ENCODE results near the gene TAF1B.

Gene TAF1B

DNA sequence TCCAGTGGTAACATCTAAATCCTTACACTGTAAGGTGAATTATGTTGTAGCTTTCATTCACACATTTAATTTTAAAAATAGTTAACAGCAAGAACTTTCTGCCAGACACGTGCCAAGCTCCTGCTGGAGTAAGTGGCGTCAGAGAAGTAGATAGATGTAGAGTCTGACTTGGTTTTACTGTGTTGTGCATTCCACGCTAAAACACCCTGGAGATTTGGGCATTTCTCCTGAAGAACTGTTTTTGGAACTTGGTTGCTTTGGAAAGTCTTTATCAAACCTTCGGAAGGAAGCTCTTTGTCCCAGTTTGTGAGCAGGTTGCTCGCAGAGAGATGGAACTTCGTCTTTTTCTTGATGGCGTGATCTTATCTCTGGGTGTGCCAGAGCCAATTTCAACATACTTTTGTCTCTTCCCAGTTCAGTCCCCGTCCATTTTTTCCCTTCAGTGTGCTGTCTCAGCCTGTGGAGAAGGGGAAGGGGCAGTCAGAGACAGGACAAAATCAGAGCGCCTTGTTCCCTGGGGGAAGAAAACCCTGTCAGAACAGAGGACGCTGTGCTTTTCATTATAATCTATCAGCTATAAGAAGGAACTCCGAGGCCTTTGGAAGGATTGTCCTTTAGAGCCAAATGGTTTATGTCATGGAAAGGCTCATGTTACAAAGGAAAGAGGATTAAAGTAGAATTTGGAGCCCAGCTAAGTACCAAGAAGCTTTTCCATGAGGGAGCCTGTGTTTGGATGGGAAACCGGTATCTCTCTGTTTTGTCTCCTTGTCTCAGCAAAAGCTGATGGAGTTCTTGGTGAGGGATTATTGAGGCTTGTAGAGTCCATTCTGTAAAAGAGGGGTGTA, 127.1 kb downstream of the TAF1B start:
- DNase-seq: no peak

DNA sequence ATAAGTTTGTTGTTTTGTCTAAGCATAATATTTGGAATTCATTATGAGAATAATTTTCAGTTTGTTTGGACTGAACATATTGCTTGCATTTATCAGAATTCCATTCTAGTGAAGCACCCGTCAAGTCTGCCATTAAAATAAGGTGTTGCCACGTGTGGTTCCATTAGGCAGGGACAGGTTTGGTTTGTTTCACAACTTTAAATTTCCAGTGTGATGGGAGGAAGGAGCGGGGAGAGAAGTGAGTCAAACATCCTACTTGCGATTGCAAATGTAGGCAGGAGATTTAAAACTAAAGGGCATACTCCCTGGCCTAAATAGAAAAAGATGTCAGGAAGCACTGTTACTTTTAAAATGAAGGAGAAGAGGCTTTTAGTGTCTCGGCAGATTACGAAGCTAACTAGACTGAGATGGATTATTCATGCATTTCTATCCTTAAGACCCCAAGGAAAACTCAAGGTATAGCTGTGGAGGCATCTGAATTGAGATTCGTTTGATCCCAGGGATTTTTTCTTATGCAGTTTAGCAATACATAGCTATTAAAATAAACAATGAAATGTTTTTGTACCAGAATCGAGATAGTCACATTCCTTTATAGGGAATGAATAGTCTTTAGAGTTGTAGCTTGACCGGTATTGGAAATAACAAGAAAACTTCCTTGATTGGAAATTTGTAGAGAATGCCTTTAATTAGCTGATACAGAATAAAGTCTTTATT, 128.0 kb downstream of the TAF1B start:
- DNase-seq: no peak

DNA sequence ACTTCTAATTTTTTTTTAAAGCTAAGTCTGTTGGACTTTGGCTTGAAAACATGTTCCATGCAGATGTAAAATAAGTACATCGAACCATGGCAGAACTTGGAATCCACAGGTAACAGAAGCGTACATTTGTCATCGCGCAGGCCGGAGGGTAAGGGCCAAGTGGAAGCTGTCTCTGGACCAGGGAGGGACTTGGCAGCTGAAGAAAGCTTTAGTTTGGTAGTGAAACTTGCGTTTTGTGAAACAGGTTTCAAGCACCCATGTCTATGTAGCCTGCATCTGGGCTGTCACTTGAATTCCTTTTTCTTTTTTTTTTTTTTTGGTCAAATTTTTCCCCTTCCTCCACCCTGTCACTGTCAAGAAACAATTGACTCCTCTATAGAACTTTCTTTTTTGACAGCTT, 128.6 kb downstream of the TAF1B start:
- DNase-seq: no peak

DNA sequence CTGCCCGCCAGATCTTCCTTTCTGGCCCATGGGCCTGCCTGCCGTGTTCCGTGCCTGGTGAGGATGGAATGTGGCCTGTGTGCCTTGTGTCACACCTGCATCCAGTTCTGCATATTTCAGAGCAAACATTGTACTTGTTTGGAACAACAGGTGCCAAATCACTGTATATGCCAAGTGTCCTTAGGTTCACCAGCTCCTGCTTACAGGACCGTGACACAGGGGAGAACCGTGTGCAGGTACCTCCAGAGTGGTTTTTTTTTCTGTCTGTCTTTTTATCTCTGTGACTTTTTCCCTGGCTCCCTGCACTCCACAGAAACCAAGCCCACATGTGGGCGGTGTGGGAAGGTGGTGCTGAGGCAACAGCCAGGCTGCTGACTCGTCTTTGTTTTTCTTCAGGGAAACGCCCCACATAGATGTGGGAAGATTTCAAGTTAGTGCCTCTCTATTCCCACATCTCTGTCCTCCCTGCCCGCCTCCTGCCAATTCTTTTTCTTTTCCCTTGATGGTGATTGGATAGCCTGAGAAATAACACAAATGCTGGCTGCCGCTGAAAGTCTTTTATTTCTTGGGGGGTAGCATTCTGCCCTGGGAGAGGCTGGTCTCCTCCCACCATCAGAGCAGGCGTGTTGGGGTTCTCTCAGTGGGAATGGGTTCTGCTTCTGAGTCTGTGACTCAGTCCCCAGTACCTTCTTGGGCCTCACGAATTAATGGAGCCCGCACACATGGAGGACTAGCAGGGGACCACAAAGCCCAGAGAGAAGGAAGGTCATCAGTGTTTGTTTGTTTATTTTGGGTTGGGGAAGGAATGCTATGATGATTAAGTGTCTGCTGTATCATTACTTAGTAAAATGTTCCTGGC, 129.6 kb downstream of the TAF1B start:
- DNase-seq: no peak

DNA sequence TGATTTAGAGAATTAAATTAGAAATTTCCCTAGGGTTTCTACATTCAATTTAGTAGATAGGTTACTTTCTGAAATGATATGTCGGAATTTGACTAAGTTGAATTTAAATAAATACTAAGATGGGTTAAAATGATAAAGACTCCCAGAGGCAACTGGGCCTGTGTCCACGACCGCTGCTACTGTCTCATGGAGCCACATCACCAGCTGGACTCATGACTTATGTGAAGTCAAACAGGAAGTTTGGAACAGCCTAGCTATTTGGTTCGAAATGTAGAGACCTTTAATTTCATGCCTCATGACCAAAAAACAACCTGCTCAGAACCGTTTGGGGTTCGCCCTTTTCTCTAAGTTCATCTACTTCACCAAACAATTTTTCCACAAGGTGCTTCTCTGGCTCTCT, 130.4 kb downstream of the TAF1B start:
- no peak for DNase-seq

DNA sequence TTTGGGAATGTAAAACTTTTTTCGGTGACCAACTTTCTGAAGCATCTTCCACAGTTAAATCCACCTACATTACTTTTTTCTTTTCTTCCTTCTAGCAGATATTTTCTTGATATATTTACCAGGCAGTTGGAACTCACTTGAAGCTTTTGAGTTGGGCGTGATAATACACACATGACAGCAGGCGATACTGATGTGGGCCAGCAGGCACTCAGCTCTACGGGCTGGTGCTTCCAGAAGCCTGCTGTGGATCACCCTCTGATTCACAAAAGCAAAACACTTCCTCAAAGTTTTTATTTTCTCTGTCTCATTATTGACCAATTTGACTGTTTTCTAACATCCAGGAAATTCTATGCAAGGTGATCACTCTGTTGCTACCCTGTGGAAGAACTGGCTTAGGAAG, 131.1 kb downstream of the TAF1B start:
- DNase-seq: no peak

DNA sequence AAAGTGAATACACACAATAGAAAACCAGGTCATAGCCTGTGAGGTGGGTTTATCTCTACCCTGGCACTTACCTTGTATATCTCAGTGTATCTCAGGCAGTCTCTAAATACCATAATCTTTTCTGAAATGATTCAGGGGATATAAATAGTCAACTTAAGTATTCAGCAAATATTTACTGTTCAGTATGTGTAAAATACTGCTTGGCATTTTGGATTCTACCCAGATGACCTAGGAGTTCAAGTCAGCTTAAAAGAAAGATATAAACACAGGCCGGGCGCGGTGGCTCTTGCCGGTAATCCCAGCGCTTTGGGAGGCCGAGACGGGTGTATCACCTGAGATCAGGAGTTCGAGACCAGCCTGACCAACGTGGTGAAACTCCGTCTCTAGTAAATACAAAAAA, 132.1 kb downstream of the TAF1B start:
- DNase-seq: no peak

DNA sequence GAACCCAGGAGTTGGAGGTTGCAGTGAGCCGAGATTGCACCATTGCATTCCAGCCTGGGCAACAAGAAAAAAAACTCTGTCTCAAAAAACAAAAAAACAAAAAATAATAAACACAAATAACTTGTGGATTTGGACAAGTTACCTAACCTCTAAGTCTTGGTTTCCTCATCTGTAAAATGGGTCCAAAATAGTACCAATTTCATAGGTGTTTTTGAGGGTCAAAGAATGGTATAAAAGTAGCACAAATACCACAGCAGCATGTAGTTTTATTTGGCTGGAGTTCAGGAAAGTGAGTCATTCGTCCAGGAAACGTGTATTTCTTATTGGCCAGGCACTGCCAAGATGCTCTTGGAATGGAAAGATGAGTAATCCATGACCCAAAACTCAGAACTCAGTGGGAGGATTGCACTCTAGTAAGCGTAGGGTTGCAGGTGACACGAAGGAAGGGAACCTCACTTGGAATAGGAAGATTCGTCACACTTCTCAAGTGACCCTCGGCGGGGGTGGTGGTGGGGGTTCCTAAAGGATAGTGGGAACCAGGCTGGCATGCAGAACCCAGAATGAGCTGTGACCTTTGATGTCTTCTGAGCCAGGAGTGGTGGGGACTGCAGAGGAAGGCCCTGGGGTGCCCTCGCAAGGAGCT, 132.7 kb downstream of the TAF1B start:
- DNase-seq: no peak

DNA sequence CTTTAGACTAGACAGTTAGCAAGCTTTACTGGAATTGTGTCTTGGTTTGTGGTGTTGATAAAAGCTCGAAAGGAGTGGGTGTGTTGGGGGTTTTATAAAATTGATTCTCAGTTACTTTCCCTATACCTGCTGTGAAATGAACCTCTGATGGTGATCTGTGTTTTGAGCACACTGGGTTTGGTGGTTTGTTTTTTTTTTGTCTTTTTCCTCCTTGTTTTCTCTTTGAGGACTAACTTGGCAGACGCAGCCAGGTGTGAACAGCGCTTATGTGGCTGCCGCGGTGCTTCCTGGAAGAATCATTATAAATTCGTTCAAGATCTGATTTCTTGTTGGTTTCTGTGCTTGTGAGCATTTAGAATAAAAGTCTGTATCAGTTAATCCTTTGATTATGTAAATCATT, 136.7 kb downstream of the TAF1B start:
- DNase-seq: no peak

DNA sequence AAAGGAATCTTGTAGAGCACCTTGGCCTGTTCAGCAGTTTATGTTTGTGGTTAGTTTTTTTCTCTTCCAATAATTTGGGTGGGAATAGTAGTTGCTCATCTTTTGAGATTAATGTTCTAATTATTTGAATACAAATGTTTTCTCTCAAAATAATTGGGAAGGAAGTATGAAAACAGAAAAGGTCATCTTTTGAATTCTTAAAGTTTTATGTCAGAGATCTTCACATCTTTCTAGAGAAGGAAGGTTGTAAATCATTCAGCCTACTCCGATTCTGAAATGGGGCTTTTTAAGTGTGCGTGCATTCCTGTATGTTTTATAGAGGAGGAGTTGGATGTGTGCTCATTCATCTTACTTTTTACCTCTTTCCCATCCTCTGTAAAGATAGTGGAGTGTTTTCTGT, 137.2 kb downstream of the TAF1B start:
- DNase-seq: no peak

DNA sequence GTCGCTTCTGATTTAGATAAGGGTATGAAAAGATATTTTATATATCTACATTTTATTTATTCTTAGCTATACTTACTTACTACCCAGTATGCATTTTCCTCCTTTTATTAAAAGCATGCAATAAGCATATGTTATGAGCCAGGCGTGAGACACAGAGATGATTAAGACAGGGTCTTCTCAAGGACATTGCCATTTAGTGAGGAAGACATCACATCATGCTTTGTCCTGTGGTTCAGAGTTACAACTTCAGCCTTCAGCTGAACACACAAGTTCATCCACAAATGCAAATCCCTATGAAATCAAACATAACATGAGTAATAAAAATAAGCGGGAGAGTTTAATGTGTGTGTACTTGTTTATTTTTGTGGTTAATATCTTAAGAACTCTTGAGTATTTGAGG, 138.4 kb downstream of the TAF1B start:
- no peak for DNase-seq

DNA sequence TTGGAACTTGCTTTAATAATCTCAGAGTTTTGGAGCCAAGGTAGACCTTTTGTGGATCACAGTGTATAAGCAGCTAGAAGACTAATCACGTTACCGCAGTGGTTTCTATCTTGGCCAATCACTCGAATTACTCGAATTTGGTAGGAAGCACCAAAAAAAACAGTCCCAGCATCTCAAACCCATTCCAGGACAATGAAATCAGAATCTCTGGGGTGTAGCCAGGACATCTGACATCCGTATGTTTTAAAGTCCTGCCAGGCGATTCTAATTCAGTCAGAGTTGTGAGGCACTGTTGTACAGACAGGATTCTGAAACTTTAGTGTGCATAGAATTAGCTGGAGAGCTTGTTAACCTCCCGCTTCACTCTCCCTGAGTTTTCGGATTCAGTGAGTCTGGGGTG, 139.0 kb downstream of the TAF1B start:
- DNase-seq: no peak

DNA sequence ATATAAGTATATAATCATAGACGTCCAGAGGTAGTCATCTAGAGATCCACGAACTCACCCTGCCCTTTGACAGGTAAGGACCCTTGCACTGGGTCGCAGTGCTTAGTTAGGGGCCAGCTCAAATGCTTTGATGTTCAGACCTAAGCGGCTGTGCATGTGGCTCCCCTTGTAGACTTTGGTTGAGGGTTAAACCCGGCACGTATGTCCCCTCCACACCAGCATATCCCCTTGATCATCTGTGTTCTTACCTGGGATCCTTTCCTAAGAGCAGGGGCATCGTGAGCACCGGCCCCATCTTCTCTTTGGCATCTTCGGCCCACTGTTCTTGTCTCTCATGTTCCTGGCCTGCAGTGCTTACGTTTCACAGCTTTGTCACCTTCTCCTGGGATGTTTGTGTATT, 139.6 kb downstream of the TAF1B start:
- DNase-seq: no peak

DNA sequence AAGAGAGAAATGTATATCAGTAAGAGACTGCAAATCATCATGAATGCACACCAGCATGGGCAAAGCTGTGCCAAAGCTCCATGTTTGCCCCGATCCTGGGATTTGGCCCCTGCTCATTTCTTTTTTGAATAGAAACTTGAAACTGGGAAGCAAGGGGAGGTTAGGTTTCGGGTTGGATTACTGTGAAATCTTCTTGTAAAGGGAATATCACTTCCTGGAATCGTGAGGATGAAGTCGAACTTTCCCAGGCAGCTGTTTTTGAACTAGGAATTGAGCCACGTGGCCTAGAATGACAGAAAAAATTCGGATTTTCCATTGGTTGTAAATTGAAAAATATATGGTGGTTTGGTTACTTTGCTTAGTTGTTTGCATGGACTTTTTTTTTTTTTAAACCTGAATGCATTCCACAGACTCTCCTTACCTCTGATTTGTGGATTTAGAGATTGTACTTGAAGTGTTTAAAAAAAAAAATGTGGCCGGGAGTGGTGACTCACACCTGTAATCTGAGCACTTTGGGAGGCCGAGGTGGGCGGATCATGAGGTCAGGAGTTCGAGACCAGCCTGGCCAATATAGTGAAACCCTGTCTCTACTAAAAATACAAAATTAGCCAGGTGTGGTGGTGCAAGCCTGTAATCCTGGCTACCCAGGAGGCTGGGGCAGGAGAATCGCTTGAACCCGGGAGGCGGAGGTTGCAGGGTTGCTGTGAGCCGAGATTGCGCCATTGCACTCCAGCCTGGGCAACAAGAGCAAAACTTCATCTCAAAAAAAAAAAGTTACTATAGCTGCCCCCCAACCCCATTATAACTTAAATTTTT, 140.3 kb downstream of the TAF1B start:
- no peak for DNase-seq

All from activated T-cell treated with anti-CD3 and anti-CD28 coated beads, Interleukin-2, amount 50 U/mL, for 1 hour (primary cell).